ENCODE results near the gene ANKRD23.

- no peak for TF ChIP-seq CTCF (IDR thresholded peaks at IDR 0.05)
- TF ChIP-seq POLR2A (IDR thresholded peaks at IDR 0.05): no peak
These were observed 34.5 kb downstream of the ANKRD23 start for GRCh38 chr2:96809216-96809882.
